ENCODE results near the gene OVOL1.
"Not testable (repeated sequence)": the region's sequence is repeated elsewhere in the genome, so short reads cannot be mapped to it uniquely, and the experiment has no call there.

DNA sequence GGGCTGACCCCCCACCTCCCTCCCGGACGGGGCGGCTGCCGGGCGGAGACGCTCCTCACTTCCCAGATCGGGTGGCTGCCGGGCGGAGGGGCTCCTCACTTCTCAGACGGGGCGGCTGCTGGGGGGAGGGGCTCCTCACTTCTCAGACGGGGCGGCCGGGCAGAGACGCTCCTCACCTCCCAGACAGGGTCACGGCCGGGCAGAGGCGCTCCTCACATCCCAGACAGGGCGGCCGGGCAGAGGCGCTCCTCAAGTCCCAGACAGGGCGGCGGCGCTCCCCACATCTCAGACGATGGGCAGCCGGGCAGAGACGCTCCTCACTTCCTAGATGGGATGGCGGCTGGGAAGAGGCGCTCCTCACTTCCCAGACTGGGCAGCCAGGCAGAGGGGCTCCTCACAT, 24.0 kb upstream of the OVOL1 start:
- TF ChIP-seq, protein P1, sequence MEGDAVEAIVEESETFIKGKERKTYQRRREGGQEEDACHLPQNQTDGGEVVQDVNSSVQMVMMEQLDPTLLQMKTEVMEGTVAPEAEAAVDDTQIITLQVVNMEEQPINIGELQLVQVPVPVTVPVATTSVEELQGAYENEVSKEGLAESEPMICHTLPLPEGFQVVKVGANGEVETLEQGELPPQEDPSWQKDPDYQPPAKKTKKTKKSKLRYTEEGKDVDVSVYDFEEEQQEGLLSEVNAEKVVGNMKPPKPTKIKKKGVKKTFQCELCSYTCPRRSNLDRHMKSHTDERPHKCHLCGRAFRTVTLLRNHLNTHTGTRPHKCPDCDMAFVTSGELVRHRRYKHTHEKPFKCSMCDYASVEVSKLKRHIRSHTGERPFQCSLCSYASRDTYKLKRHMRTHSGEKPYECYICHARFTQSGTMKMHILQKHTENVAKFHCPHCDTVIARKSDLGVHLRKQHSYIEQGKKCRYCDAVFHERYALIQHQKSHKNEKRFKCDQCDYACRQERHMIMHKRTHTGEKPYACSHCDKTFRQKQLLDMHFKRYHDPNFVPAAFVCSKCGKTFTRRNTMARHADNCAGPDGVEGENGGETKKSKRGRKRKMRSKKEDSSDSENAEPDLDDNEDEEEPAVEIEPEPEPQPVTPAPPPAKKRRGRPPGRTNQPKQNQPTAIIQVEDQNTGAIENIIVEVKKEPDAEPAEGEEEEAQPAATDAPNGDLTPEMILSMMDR (conservative IDR thresholded peaks at IDR 0.05), result not testable (repeated sequence)
- not testable (repeated sequence) for TF ChIP-seq EZH2 (IDR thresholded peaks at IDR 0.05; ENCODE audit: low read depth)
